CD4-positive, alpha-beta memory T cell (primary cell): ENCODE measurements around the gene DHX57. TPM values are rescaled to one million over a fixed set of nuclear protein-coding genes. Genes with fewer than 3 reads are reported as not detected.

Experiments
- CTCF ChIA-PET: fragments of 350-600 bp; sonication (Branson Sonifier 250); formaldehyde crosslinking; loops from one replicate; lab custom pipeline; 2021; ENCODE audit warnings: inconsistent platforms; ENCODE audit not compliant: partially characterized antibody; lab: Charles Lee
- POLR2A ChIA-PET: fragments of 350-600 bp; sonication (Branson Sonifier 250); formaldehyde crosslinking; loops from one replicate; lab custom pipeline; 2021; ENCODE audit not compliant: partially characterized antibody; lab: Charles Lee
- DNase-seq, 5 donors: peaks; one replicate each; pipeline versions ENCODE4 v3.0.0 to v3.0.0-alpha.2; 2020 to 2022; ENCODE audit warnings: mixed read lengths in 1 of 5
- H3K27ac ChIP-seq: one replicate; pipeline ENCODE4 v1.7.0; 2013; ENCODE audit warnings: low read depth, low read length
- H3K27me3 ChIP-seq: 2 replicates; pipeline ENCODE4 v1.7.0; 2013; ENCODE audit warnings: mild to moderate bottlenecking, low read length, moderate library complexity; ENCODE audit not compliant: insufficient read depth
- H3K36me3 ChIP-seq: 2 replicates; pipeline ENCODE4 v1.7.0; 2013; ENCODE audit warnings: mild to moderate bottlenecking, low read length, moderate library complexity; ENCODE audit not compliant: insufficient read depth
- H3K4me1 ChIP-seq: 2 replicates; pipeline ENCODE4 v1.7.0; 2013; ENCODE audit warnings: mild to moderate bottlenecking, low read length, moderate library complexity; ENCODE audit not compliant: insufficient read depth
- H3K4me3 ChIP-seq, 2 donors: one replicate each; pipeline ENCODE4 v1.7.0; 2013; ENCODE audit warnings: low read length in 2 of 2, mild to moderate bottlenecking in 1 of 2
- H3K9me3 ChIP-seq, 2 donors: one replicate each; pipeline ENCODE4 v1.7.0; 2013; ENCODE audit warnings: low read length in 2 of 2, control low read depth in 1 of 2; ENCODE audit not compliant: control insufficient read depth in 1 of 2
- H3K27ac Mint-ChIP-seq, 7 donors: one replicate each; pipeline ENCODE4 v1.8.0; 2020 to 2021; ENCODE audit warnings: mixed read lengths in 7 of 7, mild to moderate bottlenecking in 6 of 7, inconsistent platforms in 3 of 7, moderate library complexity in 3 of 7
- H3K27me3 Mint-ChIP-seq, 2 donors: one replicate each; pipeline ENCODE4 v1.8.0; 2020 to 2021; ENCODE audit warnings: mixed read lengths in 2 of 2
- H3K36me3 Mint-ChIP-seq, 2 donors: one replicate each; pipeline ENCODE4 v1.8.0; 2020 to 2021; ENCODE audit warnings: mixed read lengths in 2 of 2, inconsistent platforms in 1 of 2, mild to moderate bottlenecking in 1 of 2
- H3K4me1 Mint-ChIP-seq, 4 donors: one replicate each; pipeline ENCODE4 v1.8.0; 2020 to 2021; ENCODE audit warnings: mixed read lengths in 4 of 4, mild to moderate bottlenecking in 1 of 4
- H3K4me3 Mint-ChIP-seq, 8 donors: one replicate each; pipeline ENCODE4 v1.8.0; 2020 to 2021; ENCODE audit warnings: mixed read lengths in 8 of 8, mild to moderate bottlenecking in 7 of 8, moderate library complexity in 6 of 8, inconsistent platforms in 3 of 8
- H3K9me3 Mint-ChIP-seq, 8 donors: one replicate each; pipeline ENCODE4 v1.8.0; 2020 to 2021; ENCODE audit warnings: mixed read lengths in 8 of 8, mild to moderate bottlenecking in 5 of 8, inconsistent platforms in 3 of 8, moderate library complexity in 1 of 8
- intact Hi-C: fragments of 100-400 bp; cut with micrococcal nuclease; formaldehyde crosslinking; loops from one replicate; pipeline ENCODE4 v1.15.1; 2023
- polyA plus RNA-seq, 2 donors: library from polyadenylated mRNA; unstranded; fragments of 300-500 nt; fragmentation: Illumina TruSeq; gene quantifications; one replicate each; pipeline ENCODE4 v1.2.3, GENCODE V29; 2021
- total RNA-seq, 2 experiments: library from RNA; stranded (reverse); gene quantifications; one replicate each; pipeline ENCODE4 v1.2.3, GENCODE V29; 2021

DHX57 gene
- total and polyA plus RNA-seq, 4 experiments from 2014 or later, result 3.9 to 23.5 (median 12.6) TPM

DNA sequence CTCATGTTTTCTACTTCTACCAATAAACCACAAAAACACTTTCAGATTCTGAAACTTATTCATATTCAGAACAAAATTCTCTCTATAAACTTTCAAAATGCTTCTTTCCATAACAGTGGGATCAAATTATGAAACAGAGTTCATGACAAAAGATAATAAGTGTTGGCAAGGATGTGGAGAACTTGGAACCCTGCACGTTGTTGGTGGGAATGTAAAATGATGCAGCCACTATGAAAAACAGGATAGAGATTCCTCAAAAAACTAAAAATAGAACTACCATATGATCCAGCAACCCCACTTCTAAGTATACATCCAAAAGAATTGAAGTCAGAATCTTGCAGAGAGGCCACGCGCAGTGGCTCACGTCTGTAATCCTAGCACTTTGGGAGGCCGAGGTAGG lies 52.3 kb downstream of the DHX57 start:
- Histone ChIP-seq H3K27me3 (no peaks in the 10 kb centered on the region), H3K4me1 (no peaks in the 10 kb centered on the region), H3K9me3 (no peaks in the 10 kb centered on the region), H3K27ac (no peak overlapping the region), H3K4me3 (no peak overlapping the region), H3K36me3 (peaks cover 12% of the 10 kb centered on the region)
- Mint-ChIP-seq H3K9me3 (no peaks in the 10 kb centered on the region), H3K36me3 (peaks cover 62 to 63% of the 10 kb centered on the region in 2 donors), H3K4me1 (no peaks in the 10 kb centered on the region), H3K27ac (no peak overlapping the region), H3K27me3 (no peaks in the 10 kb centered on the region), H3K4me3 (no peak overlapping the region)
- ChIA-PET CTCF (no interaction called here), POLR2A (no interaction called here)
- DNase-seq, result no peak
- intact Hi-C loops, result no loop called here

DNA sequence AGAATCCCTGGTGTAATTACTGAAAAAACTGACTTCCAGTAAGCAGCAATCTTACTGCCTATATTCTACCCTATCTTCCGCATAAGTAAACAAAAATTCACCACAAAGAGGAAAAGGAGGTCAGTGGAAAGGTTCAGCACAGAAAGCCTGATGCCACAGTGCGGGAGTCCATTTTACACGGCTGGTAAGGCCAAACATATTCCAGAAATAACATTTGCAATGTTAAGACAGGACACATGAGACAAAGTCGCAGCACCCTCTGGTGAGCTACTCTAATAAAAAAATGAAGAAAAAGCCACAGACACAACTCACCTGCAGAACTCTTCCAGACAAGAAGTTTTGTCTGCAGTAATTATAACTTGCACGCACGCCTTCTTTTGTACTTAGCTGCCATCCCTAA lies 57.2 kb downstream of the DHX57 start:
- ChIA-PET CTCF (interaction anchor here (1.1 kb wide), 1 partner anchor 93 kb away, joined by 3 read pairs; no protein-coding TSS in a partner anchor), POLR2A (no interaction called here)
- Mint-ChIP-seq H3K9me3 (no peaks in the 10 kb centered on the region), H3K4me1 (no peaks in the 10 kb centered on the region), H3K36me3 (peaks cover 56 to 58% of the 10 kb centered on the region in 2 donors), H3K4me3 (no peak overlapping the region), H3K27me3 (no peaks in the 10 kb centered on the region), H3K27ac (no peak overlapping the region)
- Histone ChIP-seq H3K36me3 (peaks cover 9% of the 10 kb centered on the region), H3K4me3 (no peak overlapping the region), H3K9me3 (no peaks in the 10 kb centered on the region), H3K4me1 (no peaks in the 10 kb centered on the region), H3K27me3 (no peaks in the 10 kb centered on the region), H3K27ac (no peak overlapping the region)
- no peak for DNase-seq
- intact Hi-C loops, result no loop called here

DNA sequence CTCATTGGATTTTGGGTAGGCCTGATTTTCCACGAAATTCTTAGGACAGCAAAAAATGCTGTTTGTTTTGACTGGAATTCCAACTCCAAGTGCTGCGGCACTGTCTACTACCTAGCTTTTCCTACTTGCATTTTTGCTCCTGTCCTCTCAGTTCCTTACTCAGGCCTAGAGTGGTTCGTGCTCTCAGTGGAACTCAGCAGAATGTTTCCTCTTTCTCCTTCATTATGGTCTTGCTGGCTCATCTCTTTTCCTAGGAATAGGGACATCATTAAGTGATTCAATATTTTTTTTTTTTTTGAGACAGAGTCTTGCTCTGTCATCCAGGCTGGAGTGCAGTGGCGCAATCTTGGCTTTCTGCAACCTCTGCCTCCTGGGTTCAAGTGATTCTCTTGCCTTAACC lies 59.8 kb downstream of the DHX57 start:
- ChIA-PET CTCF (no interaction called here), POLR2A (no interaction called here)
- DNase-seq, result no peak
- Histone ChIP-seq H3K4me3 (no peak overlapping the region), H3K36me3 (peaks cover 3% of the 10 kb centered on the region), H3K27me3 (no peaks in the 10 kb centered on the region), H3K4me1 (no peaks in the 10 kb centered on the region), H3K27ac (no peak overlapping the region), H3K9me3 (no peaks in the 10 kb centered on the region)
- no peaks in the 10 kb centered on the region for H3K9me3 Mint-ChIP-seq
- H3K4me1 Mint-ChIP-seq, result no peaks in the 10 kb centered on the region
- H3K36me3 Mint-ChIP-seq, result peaks cover 54% of the 10 kb centered on the region in 2 donors
- H3K27me3 Mint-ChIP-seq, result no peaks in the 10 kb centered on the region
- no peak overlapping the region for H3K27ac Mint-ChIP-seq
- H3K4me3 Mint-ChIP-seq, result no peak overlapping the region
- intact Hi-C loops, result no loop called here

DNA sequence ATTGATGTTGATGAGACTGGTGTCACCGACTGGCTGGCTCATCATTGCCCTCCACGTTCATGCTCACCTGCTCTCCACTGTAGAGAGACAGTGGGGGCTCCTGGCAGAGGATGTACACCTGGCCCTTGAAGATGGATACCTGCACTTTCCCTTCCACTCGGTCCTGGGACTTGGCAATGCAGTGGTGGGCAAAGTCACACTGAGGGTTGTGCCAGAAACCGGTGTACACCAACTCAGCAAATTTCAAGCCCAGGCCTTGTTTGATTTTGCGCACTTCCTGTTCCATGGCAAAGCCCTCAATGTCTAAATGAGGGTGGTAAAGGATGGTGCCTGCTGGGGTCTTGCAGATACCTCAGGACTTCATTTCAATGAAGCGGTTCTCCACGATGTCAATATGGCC lies 65.2 kb downstream of the DHX57 start:
- H3K4me1 ChIP-seq, result no peaks in the 10 kb centered on the region
- H3K4me3 ChIP-seq, result no peak overlapping the region
- no peaks in the 10 kb centered on the region for H3K27me3 Mint-ChIP-seq
- peaks cover 3% of the 10 kb centered on the region for H3K36me3 ChIP-seq
- no peaks in the 10 kb centered on the region for H3K9me3 ChIP-seq
- H3K36me3 Mint-ChIP-seq, result peaks cover 25 to 26% of the 10 kb centered on the region in 2 donors
- no peak overlapping the region for H3K4me3 Mint-ChIP-seq
- H3K27ac Mint-ChIP-seq, result no peak overlapping the region
- H3K27me3 ChIP-seq, result no peaks in the 10 kb centered on the region
- no peak overlapping the region for H3K27ac ChIP-seq
- no peak for DNase-seq
- no peaks in the 10 kb centered on the region for H3K9me3 Mint-ChIP-seq
- CTCF ChIA-PET, result no interaction called here
- intact Hi-C loops, result no loop called here
- POLR2A ChIA-PET, result no interaction called here
- H3K4me1 Mint-ChIP-seq, result no peaks in the 10 kb centered on the region

DNA sequence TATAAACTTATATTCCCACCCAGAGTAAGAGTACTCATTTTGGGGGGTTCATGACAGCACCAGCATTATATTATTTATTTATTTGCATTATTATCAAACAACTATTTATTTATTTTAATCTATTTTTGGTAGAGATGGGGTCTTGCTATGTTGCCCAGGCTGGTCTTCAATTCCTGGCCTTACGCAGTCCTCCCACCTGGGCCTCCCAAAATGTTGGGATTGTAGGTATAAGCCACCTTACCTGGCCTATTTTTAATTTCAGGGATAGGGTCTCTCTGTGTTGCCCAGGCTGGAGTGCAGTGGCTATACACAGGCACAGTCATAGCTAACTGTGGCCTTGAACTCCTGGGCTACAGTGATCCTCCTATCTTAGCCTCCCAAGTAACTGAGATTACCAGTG lies 67.1 kb downstream of the DHX57 start:
- Histone ChIP-seq H3K4me3 (no peak overlapping the region), H3K27ac (no peak overlapping the region), H3K27me3 (no peaks in the 10 kb centered on the region), H3K4me1 (no peaks in the 10 kb centered on the region), H3K9me3 (no peaks in the 10 kb centered on the region), H3K36me3 (peaks cover 3% of the 10 kb centered on the region)
- Mint-ChIP-seq H3K4me3 (no peak overlapping the region), H3K4me1 (no peaks in the 10 kb centered on the region), H3K9me3 (no peaks in the 10 kb centered on the region), H3K36me3 (peaks cover 19 to 22% of the 10 kb centered on the region in 2 donors), H3K27ac (no peak overlapping the region), H3K27me3 (no peaks in the 10 kb centered on the region)
- DNase-seq, result no peak
- ChIA-PET POLR2A (interaction anchor here (1.4 kb wide), 1 partner anchor 57 kb away, joined by 6 read pairs; the partner anchor contains the start of gene SRSF7), CTCF (interaction anchor here (1.2 kb wide), 1 partner anchor 301 kb away, joined by 3 read pairs; no protein-coding TSS in a partner anchor)
- intact Hi-C loops, result no loop called here

DNA sequence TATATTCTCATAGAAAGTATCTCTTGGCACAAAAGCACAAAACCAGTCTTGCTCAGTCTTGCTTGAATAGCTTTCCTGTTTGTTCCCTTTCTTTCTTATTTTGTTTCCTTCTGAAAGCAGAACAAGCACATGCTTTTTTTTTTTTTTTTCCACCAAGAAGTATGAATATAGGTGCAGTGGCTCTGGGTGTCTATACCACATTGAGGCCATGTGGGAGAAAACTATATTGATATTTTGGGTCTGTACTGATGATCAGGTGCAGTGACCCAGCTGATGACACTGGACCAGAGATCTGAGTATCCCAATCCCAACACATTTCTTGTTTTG lies 69.0 kb downstream of the DHX57 start:
- peaks cover 27% of the 10 kb centered on the region in 2 donors for H3K36me3 Mint-ChIP-seq
- ChIA-PET CTCF (no interaction called here), POLR2A (interaction anchor here (1.9 kb wide), 1 partner anchor 56 kb away, joined by 5 read pairs; the partner anchor contains the start of gene SRSF7)
- no peak overlapping the region for H3K4me3 ChIP-seq
- H3K27me3 Mint-ChIP-seq, result no peaks in the 10 kb centered on the region
- peaks cover 3% of the 10 kb centered on the region for H3K36me3 ChIP-seq
- no peaks in the 10 kb centered on the region for H3K9me3 ChIP-seq
- no peaks in the 10 kb centered on the region for H3K9me3 Mint-ChIP-seq
- no peaks in the 10 kb centered on the region for H3K4me1 Mint-ChIP-seq
- H3K27ac ChIP-seq, result no peak overlapping the region
- no peak for DNase-seq
- no peaks in the 10 kb centered on the region for H3K4me1 ChIP-seq
- H3K27ac Mint-ChIP-seq, result no peak overlapping the region
- intact Hi-C loops, result no loop called here
- no peaks in the 10 kb centered on the region for H3K27me3 ChIP-seq
- no peak overlapping the region for H3K4me3 Mint-ChIP-seq

DNA sequence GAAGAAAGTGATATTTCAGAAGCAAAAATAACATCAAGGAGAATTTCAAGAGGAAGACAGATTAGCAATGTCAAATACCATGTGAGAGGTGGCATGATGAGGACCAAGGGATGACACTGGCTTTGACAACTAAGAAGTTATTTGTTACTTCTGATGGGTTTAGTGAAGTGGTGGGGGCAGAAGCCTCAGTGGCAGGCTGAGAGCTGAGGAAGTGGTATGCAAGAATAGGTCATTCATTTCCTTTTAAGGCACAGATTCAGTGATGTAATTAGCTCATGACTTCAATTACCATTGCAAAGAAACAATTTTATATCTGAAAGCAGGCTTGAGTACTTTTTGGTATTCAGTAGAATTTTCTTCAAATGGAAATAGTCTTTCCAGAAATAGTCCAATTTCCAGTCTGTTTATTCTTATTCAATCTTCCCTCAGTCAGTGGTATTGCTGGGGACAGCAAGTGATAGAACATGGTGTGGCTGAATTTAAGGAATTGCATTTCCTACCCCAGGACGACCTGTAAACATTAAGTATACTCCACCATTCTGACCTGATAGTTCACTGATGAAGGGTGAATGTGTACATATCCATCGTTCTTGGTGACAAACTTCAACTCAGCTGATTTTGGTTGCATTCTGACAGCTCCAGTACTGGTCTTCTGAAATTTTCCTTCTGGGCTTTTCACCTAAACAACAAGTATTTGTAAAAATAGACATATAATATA lies 69.6 kb downstream of the DHX57 start:
- H3K27me3 Mint-ChIP-seq, result no peaks in the 10 kb centered on the region
- H3K9me3 Mint-ChIP-seq, result no peaks in the 10 kb centered on the region
- Histone ChIP-seq H3K27ac (no peak overlapping the region), H3K4me3 (no peak overlapping the region), H3K9me3 (no peaks in the 10 kb centered on the region), H3K4me1 (no peaks in the 10 kb centered on the region), H3K27me3 (no peaks in the 10 kb centered on the region), H3K36me3 (peaks cover 3% of the 10 kb centered on the region)
- intact Hi-C loops, result no loop called here
- no peaks in the 10 kb centered on the region for H3K4me1 Mint-ChIP-seq
- ChIA-PET CTCF (interaction anchor here (1.0 kb wide), 1 partner anchor 8 kb away, joined by 3 read pairs; no protein-coding TSS in a partner anchor), POLR2A (interaction anchor here (1.9 kb wide), 1 partner anchor 55 kb away, joined by 5 read pairs; the partner anchor contains the start of gene SRSF7)
- no peak overlapping the region for H3K27ac Mint-ChIP-seq
- peaks cover 23% of the 10 kb centered on the region in 2 donors for H3K36me3 Mint-ChIP-seq
- H3K4me3 Mint-ChIP-seq, result no peak overlapping the region
- no peak for DNase-seq
